OCI-LY1 (cell line): ENCODE results near the gene ARSI.

Experiments used
- H2AFZ ChIP-seq: fragments of 200-600 bp; sonication (generic), shearing (Covaris generic); 2 replicates; pipeline ENCODE4 v1.6.0; 2014; ENCODE audit warnings: antibody characterized with exemption, mild to moderate bottlenecking, low read length
- H3F3A ChIP-seq: fragments of 200-600 bp; sonication (generic), shearing (Covaris generic); 2 replicates; pipeline ENCODE4 v1.6.0; 2014; ENCODE audit warnings: mild to moderate bottlenecking, antibody characterized with exemption, low read length, moderate library complexity; ENCODE audit not compliant: insufficient read depth
- H3K27ac ChIP-seq: fragments of 200-600 bp; sonication (generic); 2 replicates; pipeline ENCODE4 v1.5.1; 2014; ENCODE audit warnings: low read length, mixed run types, mild to moderate bottlenecking, low read depth; ENCODE audit not compliant: poor library complexity, severe bottlenecking
- H3K27me3 ChIP-seq: fragments of 200-600 bp; sonication (generic); 2 replicates; pipeline ENCODE4 v1.6.0; 2014; ENCODE audit warnings: antibody characterized with exemption, mild to moderate bottlenecking, low read length, moderate library complexity; ENCODE audit not compliant: insufficient read depth
- H3K36me3 ChIP-seq: fragments of 200-600 bp; sonication (generic); 2 replicates; pipeline ENCODE4 v1.6.1; 2014; ENCODE audit warnings: mild to moderate bottlenecking, antibody characterized with exemption, low read length, moderate library complexity, mixed read lengths; ENCODE audit not compliant: insufficient read depth
- H3K4me1 ChIP-seq: fragments of 200-600 bp; sonication (generic); 2 replicates; pipeline ENCODE4 v1.5.1; 2014; ENCODE audit warnings: mild to moderate bottlenecking, low read length, moderate library complexity; ENCODE audit not compliant: insufficient read depth, severe bottlenecking
- H3K4me2 ChIP-seq: fragments of 200-600 bp; sonication (generic), shearing (Covaris generic); 2 replicates; pipeline ENCODE4 v1.6.1; 2014; ENCODE audit warnings: low read length
- H3K4me3 ChIP-seq: fragments of 200-600 bp; sonication (generic); 2 replicates; pipeline ENCODE4 v1.5.1; 2014; ENCODE audit warnings: low read length, low read depth, mild to moderate bottlenecking, mixed read lengths; ENCODE audit not compliant: poor library complexity, severe bottlenecking
- H3K79me2 ChIP-seq: fragments of 200-600 bp; shearing (Covaris generic); 2 replicates; pipeline ENCODE4 v1.6.1; 2016; ENCODE audit warnings: mixed run types, low read length, mixed read lengths; ENCODE audit not compliant: insufficient read depth
- H3K9ac ChIP-seq: fragments of 200-600 bp; sonication (generic), shearing (Covaris generic); 2 replicates; pipeline ENCODE4 v1.6.1; 2014; ENCODE audit warnings: mild to moderate bottlenecking, low read length, mixed read lengths
- H3K9me2 ChIP-seq: fragments of 200-600 bp; sonication (generic), shearing (Covaris generic); 2 replicates; pipeline ENCODE4 v1.6.1; 2014; ENCODE audit warnings: low read depth, mild to moderate bottlenecking, low read length, mixed read lengths
- H3K9me3 ChIP-seq: fragments of 200-600 bp; shearing (Covaris generic); 2 replicates; pipeline ENCODE4 v1.6.1; 2014; ENCODE audit warnings: low read length, mixed read lengths
- H4K20me1 ChIP-seq: fragments of 200-600 bp; sonication (generic), shearing (Covaris generic); 2 replicates; pipeline ENCODE4 v1.6.0; 2016; ENCODE audit warnings: mild to moderate bottlenecking, low read length; ENCODE audit not compliant: insufficient read depth
- EZH2 ChIP-seq: fragments of 200-600 bp; sonication (generic), shearing (Covaris generic); IDR thresholded peaks from 2 replicates; pipeline ENCODE4 v1.8.0; 2017; ENCODE audit warnings: borderline replicate concordance, mixed run types, mild to moderate bottlenecking, antibody characterized with exemption, low read length, moderate library complexity, mixed read lengths
- TF ChIP-seq, protein P1 (sequence below): fragments of 200-600 bp; sonication (generic), shearing (Covaris generic); IDR thresholded peaks from 2 replicates; pipeline ENCODE4 v1.5.1; 2017; ENCODE audit warnings: mild to moderate bottlenecking, antibody characterized with exemption, low read length, moderate library complexity, mixed read lengths

Gene ARSI

DNA sequence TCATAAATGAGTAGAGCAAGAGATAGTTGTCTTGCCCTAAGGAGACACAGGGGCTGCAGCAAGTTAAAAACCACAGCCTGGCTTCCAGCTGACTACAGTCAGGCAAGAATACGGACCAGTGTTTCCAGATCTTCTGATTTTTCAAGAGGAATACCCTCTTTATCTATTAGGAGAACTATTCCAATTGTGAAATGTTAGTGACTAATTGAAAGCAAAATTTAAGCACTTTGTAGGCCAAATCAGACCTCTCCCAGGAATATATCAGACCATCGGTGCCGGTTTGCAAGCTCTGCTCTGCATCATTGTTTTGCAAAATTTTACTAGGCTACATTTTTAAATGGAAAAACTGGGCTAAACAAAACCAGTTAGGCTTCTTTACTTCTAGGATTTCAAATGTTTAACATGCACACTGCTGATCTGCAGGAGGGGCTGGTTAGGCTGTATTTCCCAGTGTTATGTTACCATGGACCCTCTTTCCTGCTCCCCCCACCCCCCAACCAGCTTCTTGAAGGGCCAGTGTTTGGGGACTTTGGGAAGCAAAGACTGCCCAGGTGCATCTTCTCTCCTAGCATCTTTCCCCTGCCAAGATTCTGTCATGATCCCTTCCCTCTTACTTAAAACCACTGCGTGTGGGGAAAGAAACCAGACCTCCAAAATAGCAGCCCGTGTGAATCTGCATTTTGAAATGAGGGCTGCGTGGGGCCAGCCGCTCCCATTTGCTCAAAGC is 1.1 kb upstream of the ARSI start:
- no peaks in the 10 kb centered on the region for H3K79me2 ChIP-seq
- H2AFZ ChIP-seq: no peak overlapping the region
- H3K9ac ChIP-seq: no peak overlapping the region
- H3K36me3 ChIP-seq: no peaks in the 10 kb centered on the region
- no peak overlapping the region for H3K27ac ChIP-seq
- no peaks in the 10 kb centered on the region for H3K9me2 ChIP-seq
- no peaks in the 10 kb centered on the region for H3F3A ChIP-seq
- no peak for TF ChIP-seq EZH2
- TF ChIP-seq, protein P1, sequence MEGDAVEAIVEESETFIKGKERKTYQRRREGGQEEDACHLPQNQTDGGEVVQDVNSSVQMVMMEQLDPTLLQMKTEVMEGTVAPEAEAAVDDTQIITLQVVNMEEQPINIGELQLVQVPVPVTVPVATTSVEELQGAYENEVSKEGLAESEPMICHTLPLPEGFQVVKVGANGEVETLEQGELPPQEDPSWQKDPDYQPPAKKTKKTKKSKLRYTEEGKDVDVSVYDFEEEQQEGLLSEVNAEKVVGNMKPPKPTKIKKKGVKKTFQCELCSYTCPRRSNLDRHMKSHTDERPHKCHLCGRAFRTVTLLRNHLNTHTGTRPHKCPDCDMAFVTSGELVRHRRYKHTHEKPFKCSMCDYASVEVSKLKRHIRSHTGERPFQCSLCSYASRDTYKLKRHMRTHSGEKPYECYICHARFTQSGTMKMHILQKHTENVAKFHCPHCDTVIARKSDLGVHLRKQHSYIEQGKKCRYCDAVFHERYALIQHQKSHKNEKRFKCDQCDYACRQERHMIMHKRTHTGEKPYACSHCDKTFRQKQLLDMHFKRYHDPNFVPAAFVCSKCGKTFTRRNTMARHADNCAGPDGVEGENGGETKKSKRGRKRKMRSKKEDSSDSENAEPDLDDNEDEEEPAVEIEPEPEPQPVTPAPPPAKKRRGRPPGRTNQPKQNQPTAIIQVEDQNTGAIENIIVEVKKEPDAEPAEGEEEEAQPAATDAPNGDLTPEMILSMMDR: no peak
- H3K27me3 ChIP-seq: no peaks in the 10 kb centered on the region; the same call in 1 of the 2 replicates
- H4K20me1 ChIP-seq: no peaks in the 10 kb centered on the region
- no peak overlapping the region for H3K4me2 ChIP-seq
- no peak overlapping the region for H3K4me3 ChIP-seq
- H3K4me1 ChIP-seq: no peaks in the 10 kb centered on the region
- H3K9me3 ChIP-seq: no peaks in the 10 kb centered on the region

DNA sequence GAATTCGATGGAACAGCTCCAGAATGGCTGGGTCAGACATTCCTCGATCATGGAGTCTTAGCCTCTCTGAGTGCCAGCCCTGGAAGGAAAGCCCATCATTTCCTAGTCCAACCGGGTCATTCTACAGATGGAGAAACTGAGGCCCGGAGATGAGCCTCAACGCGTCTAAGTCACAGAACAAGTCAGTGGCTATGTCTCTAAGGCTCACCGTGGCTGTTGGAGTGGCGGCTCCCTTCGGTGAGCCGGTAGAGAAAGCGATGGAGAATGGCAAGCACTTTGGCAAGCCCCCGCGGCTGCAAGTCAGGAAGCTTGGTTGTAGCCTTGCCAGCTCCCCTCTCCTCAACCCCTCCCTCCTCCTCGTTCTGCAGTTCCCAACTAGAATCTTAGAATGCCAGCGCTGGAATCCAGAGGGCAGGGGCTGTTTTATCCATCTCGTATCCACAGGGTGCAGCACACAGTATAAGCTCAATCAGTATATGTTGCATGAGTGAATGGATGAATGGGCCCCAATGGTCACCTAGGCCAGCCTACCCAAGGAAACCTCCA is 438 bp upstream of the ARSI start:
- H3K4me2 ChIP-seq: no peak overlapping the region

DNA sequence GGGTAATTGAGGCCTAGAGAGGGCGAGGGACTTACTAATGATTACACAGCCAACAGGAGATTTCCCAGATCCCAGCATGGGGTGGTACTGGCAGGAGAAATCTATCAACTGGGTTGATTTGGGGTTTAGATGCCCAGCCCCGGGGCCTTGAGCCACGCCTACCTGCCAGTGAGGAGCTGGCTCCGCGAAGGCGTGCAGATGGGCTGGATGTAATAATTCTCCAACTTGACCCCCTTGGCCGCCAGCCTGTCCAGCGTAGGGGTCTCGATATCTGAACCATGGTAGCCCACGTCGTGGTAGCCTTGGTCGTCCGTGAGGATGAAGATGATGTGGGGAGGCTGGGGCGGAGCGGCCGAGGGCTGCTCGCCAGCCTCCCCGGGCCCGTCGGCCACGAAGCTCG is 804 bp downstream of the ARSI start:
- Histone ChIP-seq H2AFZ (no peak overlapping the region), H3K4me1 (no peaks in the 10 kb centered on the region), H3K27me3 (no peaks in the 10 kb centered on the region; the same call in 1 of the 2 replicates), H3K4me3 (no peak overlapping the region), H4K20me1 (no peaks in the 10 kb centered on the region), H3K79me2 (no peaks in the 10 kb centered on the region), H3K9me2 (no peaks in the 10 kb centered on the region), H3K9me3 (no peaks in the 10 kb centered on the region), H3K36me3 (no peaks in the 10 kb centered on the region), H3K9ac (no peak overlapping the region), H3K27ac (no peak overlapping the region), H3F3A (no peaks in the 10 kb centered on the region), H3K4me2 (no peak overlapping the region)
- no peak for TF ChIP-seq EZH2
- TF ChIP-seq, protein P1: no peak

More for the DNA sequence above, 438 bp upstream of the ARSI start:
- TF ChIP-seq, protein P1: no peak
- TF ChIP-seq EZH2: no peak
- no peaks in the 10 kb centered on the region for H3K9me3 ChIP-seq
- H3K27ac ChIP-seq: no peak overlapping the region
- H3K9me2 ChIP-seq: no peaks in the 10 kb centered on the region
- no peaks in the 10 kb centered on the region for H3K36me3 ChIP-seq
- H3K79me2 ChIP-seq: no peaks in the 10 kb centered on the region
- no peaks in the 10 kb centered on the region for H3F3A ChIP-seq
- no peaks in the 10 kb centered on the region for H4K20me1 ChIP-seq
- H3K4me3 ChIP-seq: no peak overlapping the region
- H3K4me1 ChIP-seq: no peaks in the 10 kb centered on the region
- H2AFZ ChIP-seq: no peak overlapping the region
- H3K9ac ChIP-seq: no peak overlapping the region
- no peaks in the 10 kb centered on the region; the same call in 1 of the 2 replicates for H3K27me3 ChIP-seq
